ACHN (cell line): ENCODE results near the gene MYT1.
"Not testable (repeated sequence)": the region's sequence is repeated elsewhere in the genome, so short reads cannot be mapped to it uniquely, and the experiment has no call there.

ENCODE experiments used
- DNase-seq: peaks from one replicate; pipeline ENCODE4 v3.0.0-alpha.2; 2015
- in situ Hi-C: cut with HindIII; loops from 2 replicates; pipeline ENCODE4 v1.10.0; 2017; ENCODE audit warnings: low sequenced_read_pairs, low pct_ligation_motif_present, low pct_unique_long_range_greater_than_20kb

The MYT1 gene

DNA sequence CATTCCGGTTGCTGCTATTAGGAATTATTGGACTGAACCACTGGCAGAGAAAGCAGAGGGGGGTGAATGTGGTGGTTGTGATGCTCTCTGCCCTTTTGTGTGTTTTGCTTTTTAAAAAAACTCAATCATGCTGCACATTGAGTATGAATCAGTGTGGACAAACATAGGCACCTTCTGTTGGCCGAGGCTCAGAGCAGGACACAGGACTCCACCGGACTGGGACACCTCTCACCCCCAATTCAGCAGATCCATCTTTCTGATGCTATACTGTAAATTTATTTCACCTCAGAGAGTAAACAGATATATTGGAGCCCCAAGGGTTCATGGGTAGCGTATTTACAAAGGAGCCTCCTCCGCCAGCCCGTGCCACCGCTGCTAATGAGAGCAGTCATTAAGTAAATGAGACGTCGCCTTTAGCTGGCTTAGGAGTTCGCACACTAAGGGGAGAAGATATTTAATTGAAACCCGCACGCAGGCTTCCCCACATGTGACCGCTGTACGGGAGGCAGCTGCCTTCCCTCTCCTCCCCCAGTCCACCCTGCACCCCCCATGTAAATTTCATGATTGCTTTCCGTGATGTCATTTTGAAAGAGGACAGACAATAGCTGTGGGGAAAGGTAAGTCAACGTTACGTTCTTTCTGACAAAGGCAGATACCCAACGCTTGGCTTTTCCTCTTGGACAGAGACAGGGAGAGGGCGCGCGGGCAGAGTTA, at the start of gene MYT1:
Gene MYT1 (plus strand): TSS at position 330 of the 714 bp plus-strand sequence. CDS start 34,410 bp downstream, outside the sequence.
- in situ Hi-C loops, result no loop called here
- no peak for DNase-seq

DNA sequence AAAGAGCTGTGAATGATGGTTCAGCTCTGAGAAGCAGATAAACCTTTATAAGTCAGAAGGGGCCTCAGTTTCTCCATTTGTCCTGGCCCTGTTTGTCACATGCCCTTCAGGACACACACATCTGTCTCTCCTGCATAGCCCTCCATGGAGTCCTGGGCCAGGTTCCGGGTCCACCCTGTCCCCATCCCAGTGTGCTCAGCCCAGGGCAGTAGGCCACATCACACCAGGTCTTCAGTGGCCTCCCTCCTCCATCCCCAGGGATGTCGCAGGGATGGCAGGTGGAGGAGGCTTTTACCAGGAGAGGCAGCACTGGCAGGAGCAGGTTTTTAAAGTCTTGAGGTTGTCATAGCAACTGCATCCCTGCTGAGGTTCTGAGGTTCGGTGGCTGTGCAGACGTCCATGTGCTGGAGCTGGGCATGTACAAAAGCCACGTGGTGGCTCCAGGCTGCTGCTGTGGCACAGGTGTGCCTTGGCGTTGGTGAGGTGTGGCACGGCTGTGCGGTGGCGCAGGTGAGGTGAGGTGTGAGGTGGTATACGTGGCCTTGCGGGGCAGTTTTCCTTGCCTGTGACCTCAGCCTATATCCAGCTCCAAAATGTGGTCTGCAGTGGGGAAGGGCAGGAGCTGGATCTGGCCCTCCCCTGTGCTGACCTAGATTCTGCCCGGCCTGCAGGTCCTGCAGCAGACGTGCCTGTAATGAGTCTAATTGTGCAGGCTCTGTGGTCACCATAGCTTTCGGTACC, 48.9 kb upstream of the MYT1 start:
- no peak for DNase-seq
- in situ Hi-C loops, result no loop called here

DNA sequence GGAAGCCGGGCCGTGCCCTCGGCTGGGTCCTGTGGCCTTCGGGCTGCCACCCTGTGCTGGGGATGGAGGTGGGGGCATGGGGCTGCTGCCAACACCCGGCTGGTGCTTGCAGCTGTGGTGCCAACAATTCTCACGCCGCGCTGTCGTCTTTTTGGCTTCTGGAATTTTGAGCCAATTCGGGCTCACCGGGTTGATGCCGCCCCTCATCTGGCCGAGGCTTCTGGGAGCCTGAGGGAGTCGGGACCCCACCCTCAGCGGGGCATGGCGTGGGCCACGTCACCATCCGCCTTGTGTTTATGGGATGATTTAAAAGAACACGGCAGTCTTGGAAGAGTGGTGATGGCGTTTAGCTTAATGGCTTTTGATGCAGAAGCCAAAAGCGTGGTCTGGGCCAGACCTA, 48.2 kb upstream of the MYT1 start:
- in situ Hi-C loops, result no loop called here

GRCh38 chr20:64116541-64117431, 47.5 kb upstream of the MYT1 start:
- no peak for DNase-seq
- in situ Hi-C loops, result no loop called here

More for the DNA sequence above, 48.2 kb upstream of the MYT1 start:
- no peak for DNase-seq

- DNase-seq, in situ Hi-C loops: not testable (repeated sequence)
Measured at GRCh38 chr20:64117432-64117777, 46.8 kb upstream of the MYT1 start.

- DNase-seq, result no peak
- in situ Hi-C loops, result no loop called here
Measured at GRCh38 chr20:64119301-64119680, 45.0 kb upstream of the MYT1 start.

- in situ Hi-C loops, result no loop called here
- DNase-seq, result no peak
Measured at GRCh38 chr20:64119681-64120341, 44.4 kb upstream of the MYT1 start.

GRCh38 chr20:64121586-64121985, 42.7 kb upstream of the MYT1 start:
- in situ Hi-C loops, result no loop called here
- DNase-seq, result no peak

DNA sequence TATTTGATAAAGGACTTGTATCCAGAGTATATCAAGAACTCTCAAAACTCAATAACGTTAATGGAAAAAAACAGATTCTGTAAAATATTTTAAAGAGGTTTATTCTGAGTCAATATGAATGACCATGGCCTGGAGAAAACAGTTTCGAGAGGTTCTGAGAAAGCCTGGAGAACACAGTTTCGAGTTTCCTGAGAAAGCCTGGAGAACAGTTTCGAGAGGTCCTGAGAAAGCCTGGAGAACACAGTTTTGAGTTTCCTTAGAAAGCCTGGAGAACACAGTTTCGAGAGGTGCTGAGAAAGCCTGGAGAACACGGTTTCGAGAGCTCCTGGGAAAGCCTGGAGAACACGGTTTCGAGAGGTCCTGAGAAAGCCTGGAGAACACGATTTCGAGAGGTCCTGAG, 41.3 kb upstream of the MYT1 start:
- DNase-seq, in situ Hi-C loops: not testable (repeated sequence)

DNA sequence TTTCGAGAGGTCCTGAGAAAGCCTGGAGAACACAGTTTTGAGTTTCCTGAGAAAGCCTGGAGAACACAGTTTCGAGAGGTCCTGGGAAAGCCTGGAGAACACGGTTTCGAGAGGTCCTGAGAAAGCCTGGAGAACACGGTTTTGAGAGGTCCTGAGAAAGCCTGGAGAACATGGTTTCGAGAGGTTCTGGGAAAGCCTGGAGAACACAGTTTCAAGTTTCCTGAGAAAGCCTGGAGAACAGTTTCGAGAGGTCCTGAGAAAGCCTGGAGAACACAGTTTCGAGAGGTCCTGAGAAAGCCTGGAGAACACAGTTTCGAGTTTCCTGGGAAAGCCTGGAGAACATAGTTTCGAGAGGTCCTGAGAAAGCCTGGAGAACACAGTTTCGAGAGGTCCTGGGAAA, 40.7 kb upstream of the MYT1 start:
- DNase-seq, in situ Hi-C loops: not testable (repeated sequence)

- in situ Hi-C loops, result no loop called here
- DNase-seq, result no peak
Measured at GRCh38 chr20:64129146-64129782, 35.0 kb upstream of the MYT1 start.

GRCh38 chr20:64130271-64130670, 34.0 kb upstream of the MYT1 start:
- no peak for DNase-seq
- in situ Hi-C loops, result no loop called here

DNA sequence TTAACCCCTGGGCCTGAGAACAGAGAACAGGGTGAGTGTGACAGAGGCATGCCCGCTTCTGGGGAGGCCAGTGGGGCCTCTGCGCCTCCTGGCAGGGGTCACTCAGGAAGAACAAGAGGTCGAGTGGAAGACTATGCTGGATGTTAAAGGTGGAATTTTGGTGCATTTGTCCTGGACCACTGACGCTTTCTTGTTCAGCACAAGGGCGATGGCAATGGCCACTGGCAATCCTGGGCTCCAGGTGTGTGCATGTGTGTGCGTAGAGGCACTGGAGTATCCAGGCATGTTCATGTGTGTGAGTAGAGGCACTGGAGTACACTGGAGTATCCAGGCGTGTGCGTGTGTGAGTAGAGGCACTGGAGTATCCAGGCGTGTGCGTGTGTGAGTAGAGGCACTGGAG, 33.4 kb upstream of the MYT1 start:
- no peak for DNase-seq
- in situ Hi-C loops, result no loop called here

DNA sequence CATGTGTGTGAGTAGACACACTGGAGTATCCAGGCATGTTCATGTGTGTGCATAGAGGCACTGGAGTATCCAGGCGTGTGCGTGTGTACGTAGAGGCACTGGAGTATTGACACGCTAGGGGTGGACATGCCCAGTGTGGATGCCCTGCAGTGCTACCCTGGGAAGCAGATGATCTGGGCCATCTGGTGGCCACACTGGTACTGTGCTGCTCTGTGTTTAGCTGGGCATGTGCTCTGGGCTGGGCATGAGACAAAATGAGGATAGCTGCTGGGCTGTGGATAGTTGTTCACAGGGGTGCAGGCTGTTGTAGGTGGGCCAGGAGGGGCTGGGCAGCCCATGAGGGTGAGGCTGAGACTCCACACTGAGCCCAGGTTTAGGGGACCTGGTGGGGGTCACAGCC, 32.8 kb upstream of the MYT1 start:
- in situ Hi-C loops, result no loop called here
- DNase-seq, result no peak

GRCh38 chr20:64133951-64134407, 30.3 kb upstream of the MYT1 start:
- DNase-seq, result no peak
- in situ Hi-C loops, result no loop called here

DNA sequence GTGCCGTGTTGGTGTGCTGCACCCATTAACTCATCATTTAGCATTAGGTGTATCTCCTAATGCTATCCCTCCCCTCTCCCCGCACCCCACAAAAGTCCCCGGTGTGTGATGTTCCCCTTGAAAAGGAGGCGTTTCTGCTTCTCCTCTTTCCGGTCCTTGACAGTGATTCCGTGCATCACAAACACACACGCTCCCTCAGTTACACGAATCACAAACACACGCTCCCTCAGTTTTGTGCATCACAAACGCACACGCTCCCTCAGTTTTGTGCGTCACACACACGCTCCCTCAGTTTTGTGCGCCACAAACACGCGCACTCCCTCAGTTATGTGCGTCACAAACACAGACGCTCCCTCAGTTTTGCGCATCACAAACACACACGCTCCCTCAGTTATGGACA, 29.5 kb upstream of the MYT1 start:
- DNase-seq, in situ Hi-C loops: not testable (repeated sequence)

GRCh38 chr20:64136004-64136710, 28.1 kb upstream of the MYT1 start:
- in situ Hi-C loops, result no loop called here
- no peak for DNase-seq

DNA sequence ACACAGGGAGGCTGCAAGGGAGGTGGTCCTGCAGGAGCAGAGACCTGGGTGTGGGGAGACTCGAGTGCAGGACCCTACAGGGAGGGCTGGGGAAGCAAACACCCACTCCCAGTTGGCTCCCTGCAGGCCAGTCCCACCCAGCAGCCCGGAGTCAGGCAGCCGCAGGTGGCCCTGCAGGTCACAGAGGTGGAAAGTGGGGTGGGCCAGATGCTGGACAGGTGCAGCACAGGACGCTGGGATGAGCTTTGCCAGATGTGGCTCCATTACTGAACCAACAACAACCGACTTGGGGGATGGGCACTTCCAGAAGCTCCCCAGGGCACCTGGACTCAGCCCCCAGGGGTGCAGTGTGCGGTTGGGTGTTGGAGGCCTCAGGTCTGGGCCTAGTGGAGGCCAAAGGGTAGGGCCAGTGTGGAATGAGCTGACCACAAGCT, 26.6 kb upstream of the MYT1 start:
- in situ Hi-C loops, result no loop called here
- no peak for DNase-seq
